ENCODE results near the gene THOC2.
"Not testable (repeated sequence)": the region's sequence is repeated elsewhere in the genome, so short reads cannot be mapped to it uniquely, and the experiment has no call there.

The THOC2 gene

GRCh38 chrX:123743312-123743711 lies 10.5 kb upstream of the THOC2 start:
- DNase-seq (ENCODE audit: low read depth) = no peak
- H3K4me3 ChIP-seq (ENCODE audit: low read length) = no peak overlapping the region
- TF ChIP-seq CTCF (conservative IDR thresholded peaks at IDR 0.05; ENCODE audit: low read depth, low read length) = no peak

DNA sequence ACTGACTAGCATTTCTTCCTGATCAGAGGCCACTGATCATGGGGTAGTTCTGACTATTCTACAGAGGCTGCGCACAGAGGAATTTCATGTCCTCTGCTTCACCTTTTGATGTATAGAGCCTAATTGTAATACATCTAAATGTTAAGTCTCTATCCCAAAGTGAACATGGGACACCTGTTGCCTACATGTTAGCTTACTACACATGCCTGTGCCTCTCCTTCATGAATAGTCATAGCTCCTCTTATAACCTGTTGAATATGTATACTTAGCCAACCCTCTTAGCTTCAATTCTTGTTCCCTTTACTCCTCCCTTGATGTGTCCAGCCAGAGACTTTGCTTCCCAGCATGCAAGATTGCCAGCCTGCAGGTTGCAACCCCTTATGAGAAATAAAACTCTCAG lies 9.6 kb upstream of the THOC2 start:
- no peak for TF ChIP-seq CTCF (conservative IDR thresholded peaks at IDR 0.05; ENCODE audit: low read depth, low read length)

GRCh38 chrX:123740536-123740935 lies 7.7 kb upstream of the THOC2 start:
- no peak for TF ChIP-seq CTCF (conservative IDR thresholded peaks at IDR 0.05; ENCODE audit: low read depth, low read length)
- H3K4me3 ChIP-seq (ENCODE audit: low read length) = no peak overlapping the region
- DNase-seq (ENCODE audit: low read depth) = no peak

More for the DNA sequence above, 9.6 kb upstream of the THOC2 start:
- no peak for DNase-seq (ENCODE audit: low read depth)
- H3K4me3 ChIP-seq (ENCODE audit: low read length) = no peak overlapping the region

DNA sequence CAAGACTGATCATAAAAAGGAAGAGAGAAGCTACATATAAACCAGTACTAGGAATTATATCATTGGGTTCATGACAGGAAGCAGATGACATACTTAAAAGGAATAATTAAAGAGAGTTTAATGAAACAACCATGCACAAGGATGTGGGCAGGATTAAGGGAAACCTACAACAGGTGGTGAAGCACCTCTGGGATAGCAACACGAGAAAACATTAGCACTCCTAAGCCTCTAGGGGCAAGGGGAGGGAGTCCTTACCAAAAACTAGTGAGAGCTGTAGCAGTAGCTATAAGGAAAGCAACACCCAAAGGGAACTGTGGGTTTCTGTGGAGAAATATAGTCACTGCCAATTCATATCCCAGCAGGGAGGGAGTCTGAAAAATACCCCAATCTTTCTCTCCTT lies 7.2 kb upstream of the THOC2 start:
- DNase-seq (ENCODE audit: low read depth) = no peak
- no peak for TF ChIP-seq CTCF (conservative IDR thresholded peaks at IDR 0.05; ENCODE audit: low read depth, low read length)
- no peak overlapping the region for H3K4me3 ChIP-seq (ENCODE audit: low read length)

- H3K4me3 ChIP-seq (ENCODE audit: low read length) = no peak overlapping the region
- TF ChIP-seq CTCF (conservative IDR thresholded peaks at IDR 0.05; ENCODE audit: low read depth, low read length) = no peak
- DNase-seq (ENCODE audit: low read depth) = no peak
Observed at GRCh38 chrX:123739474-123739873, 6.6 kb upstream of the THOC2 start.

DNA sequence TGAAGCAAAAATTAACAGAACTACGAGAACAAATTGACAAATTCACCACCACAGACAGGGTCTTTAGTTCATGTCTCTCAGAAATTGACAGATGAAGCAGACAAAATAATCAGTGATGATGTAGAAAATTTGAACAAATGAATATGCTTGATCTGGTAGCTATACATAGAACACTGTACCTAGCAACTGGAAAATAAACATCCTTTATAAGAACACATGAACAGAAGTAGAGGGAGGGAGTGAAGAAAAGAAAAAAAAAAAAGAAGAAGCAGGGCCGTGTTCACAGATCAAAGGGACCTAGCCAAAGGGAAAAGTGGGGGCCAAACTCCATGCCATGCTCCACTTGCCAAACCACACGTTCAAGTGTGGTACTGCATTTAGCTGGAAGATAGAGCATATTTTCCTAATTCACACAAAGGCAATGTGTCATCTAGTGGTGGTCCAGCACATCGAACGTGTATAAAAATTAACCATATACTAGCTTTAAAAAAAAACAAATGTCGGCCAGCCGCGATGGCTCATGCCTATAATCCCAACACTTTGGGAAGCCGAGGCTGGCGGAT lies 5.6 kb upstream of the THOC2 start:
- no peak for DNase-seq (ENCODE audit: low read depth)
- no peak overlapping the region for H3K4me3 ChIP-seq (ENCODE audit: low read length)
- TF ChIP-seq CTCF (conservative IDR thresholded peaks at IDR 0.05; ENCODE audit: low read depth, low read length) = no peak

DNA sequence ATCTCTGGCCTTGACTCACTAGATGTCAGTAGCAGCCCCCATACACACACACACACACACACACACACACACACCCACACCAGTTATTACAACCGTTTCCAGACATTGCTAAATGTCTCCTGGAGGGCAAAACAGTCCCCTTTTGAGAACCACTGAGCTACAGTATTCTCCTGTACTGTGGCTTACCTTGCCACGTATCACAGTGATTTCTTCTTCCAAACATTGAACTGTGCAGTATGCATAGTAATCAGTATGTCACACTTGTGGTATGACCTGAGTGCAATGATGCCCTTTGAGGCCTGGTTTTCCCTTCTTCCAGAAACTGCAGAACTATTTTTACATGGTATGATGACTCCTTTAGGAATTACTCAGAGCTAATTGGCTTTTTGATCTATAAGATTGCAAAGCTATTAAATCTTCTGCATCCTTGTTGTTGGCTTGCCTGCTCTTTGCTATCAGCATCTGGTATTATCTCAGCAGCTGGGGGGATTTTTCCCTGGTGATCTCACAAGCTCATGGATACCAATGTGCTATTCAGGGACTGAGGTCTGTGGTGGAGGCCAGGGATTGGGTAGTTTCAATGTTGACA lies 3.6 kb upstream of the THOC2 start:
- no peak overlapping the region for H3K4me3 ChIP-seq (ENCODE audit: low read length)
- TF ChIP-seq CTCF (conservative IDR thresholded peaks at IDR 0.05; ENCODE audit: low read depth, low read length) = no peak
- DNase-seq (ENCODE audit: low read depth) = no peak

DNA sequence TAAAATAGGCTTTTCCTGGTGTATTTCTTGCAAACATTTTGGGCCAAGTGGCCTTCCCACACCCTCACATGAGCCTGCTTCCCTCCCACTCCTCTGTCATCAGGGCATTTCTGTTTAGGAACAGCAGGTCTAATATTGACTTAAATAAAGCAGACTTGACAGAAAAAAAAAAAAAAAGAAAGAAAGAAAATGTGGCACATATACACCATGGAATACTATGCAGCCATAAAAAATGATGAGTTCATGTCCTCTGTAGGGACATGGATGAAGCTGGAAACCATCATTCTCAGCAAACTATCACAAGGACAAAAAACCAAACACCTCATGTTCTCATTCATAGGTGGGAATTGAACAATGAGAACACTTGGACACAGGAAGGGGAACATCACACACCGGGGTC lies 2.3 kb upstream of the THOC2 start:
- DNase-seq (ENCODE audit: low read depth); H3K4me3 ChIP-seq (ENCODE audit: low read length): not testable (repeated sequence)

DNA sequence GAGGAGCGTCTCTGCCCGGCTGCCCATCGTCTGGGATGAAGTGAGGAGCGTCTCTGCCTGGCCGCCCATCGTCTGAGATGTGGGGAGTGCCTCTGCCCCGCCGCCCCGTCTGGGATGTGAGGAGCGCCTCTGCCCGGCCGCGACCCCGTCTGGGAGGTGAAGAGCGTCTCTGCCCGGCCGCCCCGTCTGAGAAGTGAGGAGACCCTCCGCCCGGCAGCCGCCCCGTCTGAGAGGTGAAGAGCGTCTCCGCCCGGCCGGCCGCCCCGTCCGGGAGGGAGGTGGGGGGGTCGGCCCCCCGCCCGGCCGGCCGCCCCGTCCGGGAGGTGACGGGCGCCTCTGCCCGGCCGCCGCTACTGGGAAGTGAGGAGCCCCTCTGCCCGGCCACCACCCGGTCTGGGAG lies 1.2 kb upstream of the THOC2 start:
- H3K4me3 ChIP-seq (ENCODE audit: low read length); DNase-seq (ENCODE audit: low read depth): not testable (repeated sequence)

All from retinal pigment epithelial cell (primary cell).